IMR-90 (cell line): ENCODE data around the gene DUX4.
"Not testable (repeated sequence)": the region's sequence is repeated elsewhere in the genome, so short reads cannot be mapped to it uniquely, and the experiment has no call there.

Experiments
- POLR2A ChIP-seq: IDR thresholded peaks from 2 replicates; pipeline ENCODE4 v1.6.1; 2012; ENCODE audit warnings: mild to moderate bottlenecking, low read depth, low read length
- RAD21 ChIP-seq: IDR thresholded peaks from 2 replicates; pipeline ENCODE4 v1.6.1; 2012; ENCODE audit warnings: low read length, improper control_type of control experiment
- RCOR1 ChIP-seq: IDR thresholded peaks from 2 replicates; pipeline ENCODE4 v1.6.1; 2012; ENCODE audit warnings: mild to moderate bottlenecking, low read length, improper control_type of control experiment; ENCODE audit not compliant: insufficient replicate concordance
- TF ChIP-seq, protein P1 (sequence below): conservative IDR thresholded peaks from 2 replicates; pipeline ENCODE4 v1.5.1; 2012; ENCODE audit warnings: mild to moderate bottlenecking, low read depth, low read length, improper control_type of control experiment

DNA sequence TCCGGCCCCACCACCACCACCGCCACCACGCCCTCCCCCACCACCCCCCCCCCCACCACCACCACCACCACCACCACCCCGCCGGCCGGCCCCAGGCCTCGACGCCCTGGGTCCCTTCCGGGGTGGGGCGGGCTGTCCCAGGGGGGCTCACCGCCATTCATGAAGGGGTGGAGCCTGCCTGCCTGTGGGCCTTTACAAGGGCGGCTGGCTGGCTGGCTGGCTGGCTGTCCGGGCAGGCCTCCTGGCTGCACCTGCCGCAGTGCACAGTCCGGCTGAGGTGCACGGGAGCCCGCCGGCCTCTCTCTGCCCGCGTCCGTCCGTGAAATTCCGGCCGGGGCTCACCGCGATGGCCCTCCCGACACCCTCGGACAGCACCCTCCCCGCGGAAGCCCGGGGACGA lies at the start of gene DUX4:
- TF ChIP-seq, protein P1, sequence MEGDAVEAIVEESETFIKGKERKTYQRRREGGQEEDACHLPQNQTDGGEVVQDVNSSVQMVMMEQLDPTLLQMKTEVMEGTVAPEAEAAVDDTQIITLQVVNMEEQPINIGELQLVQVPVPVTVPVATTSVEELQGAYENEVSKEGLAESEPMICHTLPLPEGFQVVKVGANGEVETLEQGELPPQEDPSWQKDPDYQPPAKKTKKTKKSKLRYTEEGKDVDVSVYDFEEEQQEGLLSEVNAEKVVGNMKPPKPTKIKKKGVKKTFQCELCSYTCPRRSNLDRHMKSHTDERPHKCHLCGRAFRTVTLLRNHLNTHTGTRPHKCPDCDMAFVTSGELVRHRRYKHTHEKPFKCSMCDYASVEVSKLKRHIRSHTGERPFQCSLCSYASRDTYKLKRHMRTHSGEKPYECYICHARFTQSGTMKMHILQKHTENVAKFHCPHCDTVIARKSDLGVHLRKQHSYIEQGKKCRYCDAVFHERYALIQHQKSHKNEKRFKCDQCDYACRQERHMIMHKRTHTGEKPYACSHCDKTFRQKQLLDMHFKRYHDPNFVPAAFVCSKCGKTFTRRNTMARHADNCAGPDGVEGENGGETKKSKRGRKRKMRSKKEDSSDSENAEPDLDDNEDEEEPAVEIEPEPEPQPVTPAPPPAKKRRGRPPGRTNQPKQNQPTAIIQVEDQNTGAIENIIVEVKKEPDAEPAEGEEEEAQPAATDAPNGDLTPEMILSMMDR = not testable (repeated sequence)
- TF ChIP-seq POLR2A, RCOR1, RAD21: not testable (repeated sequence)
